HG03575 (cell line): ENCODE measurements around the gene PLEKHN1.
"Not testable (repeated sequence)": the region's sequence is repeated elsewhere in the genome, so short reads cannot be mapped to it uniquely, and the experiment has no call there.

Source experiments
- ATAC-seq: cut with Tn5 transposase; IDR thresholded peaks from one replicate; pipeline ENCODE4 v1.9.1; 2021; ENCODE audit not compliant: unreplicated experiment, insufficient number of reproducible peaks, low FRiP score; ENCODE audit errors: extremely low read depth

The PLEKHN1 gene

GRCh38 chr1:1014799-1015681, 48.8 kb downstream of the PLEKHN1 start:
- ATAC-seq = no peak

GRCh38 chr1:1017397-1018320, 51.4 kb downstream of the PLEKHN1 start:
- ATAC-seq = not testable (repeated sequence)

GRCh38 chr1:1018321-1018685, 52.0 kb downstream of the PLEKHN1 start:
- ATAC-seq = not testable (repeated sequence)

GRCh38 chr1:1019122-1019999, 53.1 kb downstream of the PLEKHN1 start:
- ATAC-seq = no peak

- no peak for ATAC-seq
Observed at GRCh38 chr1:1020000-1020404, 53.7 kb downstream of the PLEKHN1 start, which contains the start of gene AGRN. Gene AGRN (plus strand): TSS chr1:1020120. CDS start chr1:1020173, 53 bp downstream.

- ATAC-seq = no peak
Observed at GRCh38 chr1:1020415-1021009, 54.2 kb downstream of the PLEKHN1 start.

GRCh38 chr1:1021010-1021919, 55.0 kb downstream of the PLEKHN1 start:
- ATAC-seq = no peak

- ATAC-seq = no peak
Observed at GRCh38 chr1:1021920-1022259, 55.6 kb downstream of the PLEKHN1 start.

- ATAC-seq = no peak
Observed at GRCh38 chr1:1022302-1023009, 56.2 kb downstream of the PLEKHN1 start.

- no peak for ATAC-seq
Observed at GRCh38 chr1:1023700-1024099, 57.4 kb downstream of the PLEKHN1 start.

- ATAC-seq = no peak
Observed at GRCh38 chr1:1024149-1024770, 58.0 kb downstream of the PLEKHN1 start.

GRCh38 chr1:1024771-1025699, 58.8 kb downstream of the PLEKHN1 start:
- ATAC-seq = no peak
